Endothelial cell of umbilical vein (primary cell): Measurements from ENCODE around the gene USP40. TPM values are rescaled to one million over a fixed set of nuclear protein-coding genes. Genes with fewer than 3 reads are reported as not detected.

Experiments
- BruUV-seq: library from RNA; stranded (reverse); fragments of 400-500 nt; replicated peaks from 2 replicates; lab custom pipeline; 2021; lab: Mats Ljungman, UMichigan
- CTCF ChIA-PET: fragments of 300-600, 350-600 bp; sonication (Branson Sonifier 250); formaldehyde crosslinking; loops from one replicate; lab custom pipeline; 2021; ENCODE audit warnings: antibody characterized with exemption, inconsistent platforms; lab: Charles Lee
- POLR2A ChIA-PET: fragments of 300-600, 350-600 bp; sonication (Branson Sonifier 250); formaldehyde crosslinking; loops from one replicate; lab custom pipeline; 2021; ENCODE audit warnings: antibody characterized with exemption, inconsistent platforms; lab: Charles Lee
- DNase-seq: peaks from one replicate; pipeline ENCODE4 v3.0.0-alpha.2; 2011; ENCODE audit warnings: low read depth, low spot score
- FAIRE-seq: peaks from 2 replicates; lab custom pipeline; 2011; peaks lifted over from hg19 to GRCh38; lab: Jason Lieb, UNC
- H2AFZ ChIP-seq: 2 replicates; pipeline ENCODE4 v1.6.0; 2012; ENCODE audit warnings: low read depth, low read length, control low read depth, inconsistent platforms
- H3K27ac ChIP-seq: 2 replicates; pipeline ENCODE4 v1.5.1; 2011; ENCODE audit warnings: low read depth, mild to moderate bottlenecking, control low read depth, low read length, moderate library complexity; ENCODE audit not compliant: insufficient read depth
- H3K27me3 ChIP-seq, 2 experiments: 2 replicates each; pipeline versions ENCODE4 v1.6.0 to v1.6.1; 2011; ENCODE audit warnings: low read length in 2 of 2, mixed read lengths in 1 of 2; ENCODE audit not compliant: control insufficient read depth in 2 of 2, insufficient read depth in 2 of 2
- H3K36me3 ChIP-seq, 2 experiments: 2 replicates in 1 of 2; 3 replicates in 1 of 2; pipeline ENCODE4 v1.5.1; 2011; ENCODE audit warnings: low read length in 2 of 2, mild to moderate bottlenecking in 1 of 2, moderate library complexity in 1 of 2; ENCODE audit not compliant: control insufficient read depth in 2 of 2, insufficient read depth in 2 of 2; ENCODE audit errors: extremely low read depth in 1 of 2
- H3K4me1 ChIP-seq: 3 replicates; pipeline ENCODE4 v1.5.1; 2011; ENCODE audit warnings: mild to moderate bottlenecking, low read length; ENCODE audit not compliant: control insufficient read depth, insufficient read depth; ENCODE audit errors: extremely low read depth
- H3K4me2 ChIP-seq: 2 replicates; pipeline ENCODE4 v1.6.1; 2011; ENCODE audit warnings: low read length, control low read depth, mixed read lengths; ENCODE audit not compliant: insufficient read depth
- H3K4me3 ChIP-seq, 3 experiments: fragments of 200-600 bp in 1 of 3; sonication (generic), shearing (Covaris generic) in 1 of 3; replicated peaks in 1 of 3; 2 replicates each; pipeline ENCODE4 v1.5.1; 2011 to 2016; ENCODE audit warnings: control low read depth in 3 of 3, low read length in 3 of 3, mild to moderate bottlenecking in 2 of 3, inconsistent platforms in 1 of 3, low read depth in 1 of 3, moderate library complexity in 1 of 3; ENCODE audit not compliant: insufficient read depth in 1 of 3
- H3K79me2 ChIP-seq: 2 replicates; pipeline ENCODE4 v1.6.0; 2012; ENCODE audit warnings: low read length, inconsistent platforms; ENCODE audit not compliant: control insufficient read depth, insufficient read depth
- H3K9ac ChIP-seq: replicated peaks from 2 replicates; pipeline ENCODE3; 2011; ENCODE audit warnings: low read length, control low read depth; ENCODE audit not compliant: insufficient read depth; ENCODE audit errors: extremely low read depth
- H3K9me1 ChIP-seq: replicated peaks from 3 replicates; pipeline ENCODE4 v1.6.0; 2011; ENCODE audit warnings: mild to moderate bottlenecking, low read length; ENCODE audit not compliant: control insufficient read depth, insufficient read depth; ENCODE audit errors: extremely low read depth
- H3K9me3 ChIP-seq: replicated peaks from 2 replicates; pipeline ENCODE4 v1.5.1; 2012; ENCODE audit warnings: low read length, inconsistent platforms; ENCODE audit not compliant: control insufficient read depth, insufficient read depth
- H4K20me1 ChIP-seq: replicated peaks from 2 replicates; pipeline ENCODE3; 2011; ENCODE audit warnings: mild to moderate bottlenecking, low read length; ENCODE audit not compliant: control insufficient read depth, insufficient read depth; ENCODE audit errors: extremely low read depth
- FOS ChIP-seq: IDR thresholded peaks from 2 replicates; pipeline ENCODE4 v1.6.1; 2011; ENCODE audit warnings: mild to moderate bottlenecking, low read length, moderate library complexity, borderline replicate concordance; ENCODE audit not compliant: insufficient read depth
- GATA2 ChIP-seq: IDR thresholded peaks from 2 replicates; pipeline ENCODE4 v1.7.0; 2011; ENCODE audit warnings: low read depth, mild to moderate bottlenecking, moderate library complexity, mixed read lengths, low read length; ENCODE audit not compliant: insufficient read length, insufficient read depth
- POLR2A ChIP-seq: IDR thresholded peaks from 2 replicates; pipeline ENCODE4 v1.6.1; 2012; ENCODE audit warnings: low read depth, mild to moderate bottlenecking, control low read depth, low read length
- POLR2AphosphoS5 ChIP-seq: IDR thresholded peaks from 2 replicates; pipeline ENCODE4 v1.6.1; 2012; ENCODE audit warnings: low read depth, mild to moderate bottlenecking, control low read depth, low read length, moderate library complexity; ENCODE audit not compliant: insufficient read depth
- dilution Hi-C: fragments of 300-500 bp; cut with MboI; formaldehyde crosslinking; loops from one replicate; pipeline ENCODE4 v1.15.0; 2019; ENCODE audit warnings: low sequenced_read_pairs; ENCODE audit not compliant: extremely low pct_ligation_motif_present
- intact Hi-C: fragments of 100-400 bp; cut with micrococcal nuclease; formaldehyde crosslinking; loops from one replicate; pipeline ENCODE4 v1.10.0; 2022
- polyA plus RNA-seq, 4 experiments: library from polyadenylated mRNA; depleted of rRNA in 3 of 4; stranded (reverse) in 3 of 4; unstranded in 1 of 4; fragments of >200 nt; gene quantifications; 2 replicates each; pipeline versions ENCODE4 v1.2.1 to v1.2.3, GENCODE V29; 2011 to 2012; ENCODE audit warnings: missing spikeins in 1 of 4
- total RNA-seq: library from RNA; stranded (reverse); gene quantifications from 2 replicates; pipeline ENCODE4 v1.2.3, GENCODE V29; 2021
- TF ChIP-seq, protein P1 (sequence below), 2 donors: IDR thresholded peaks; 1 replicate in 1 of 2; 2 replicates in 1 of 2; pipeline ENCODE4 v1.5.1; 2011; ENCODE audit warnings: low read length in 2 of 2, mild to moderate bottlenecking in 2 of 2, moderate library complexity in 2 of 2, control low read depth in 1 of 2, inconsistent platforms in 1 of 2, low read depth in 1 of 2; ENCODE audit not compliant: insufficient read depth in 1 of 2; ENCODE audit errors: extremely low read depth in 1 of 2

The USP40 gene
- total and polyA plus RNA-seq, 2 donors (not counting 3 experiments of a cell fraction or from before 2014, with no cell fraction given): 32.2 to 32.5 TPM

DNA sequence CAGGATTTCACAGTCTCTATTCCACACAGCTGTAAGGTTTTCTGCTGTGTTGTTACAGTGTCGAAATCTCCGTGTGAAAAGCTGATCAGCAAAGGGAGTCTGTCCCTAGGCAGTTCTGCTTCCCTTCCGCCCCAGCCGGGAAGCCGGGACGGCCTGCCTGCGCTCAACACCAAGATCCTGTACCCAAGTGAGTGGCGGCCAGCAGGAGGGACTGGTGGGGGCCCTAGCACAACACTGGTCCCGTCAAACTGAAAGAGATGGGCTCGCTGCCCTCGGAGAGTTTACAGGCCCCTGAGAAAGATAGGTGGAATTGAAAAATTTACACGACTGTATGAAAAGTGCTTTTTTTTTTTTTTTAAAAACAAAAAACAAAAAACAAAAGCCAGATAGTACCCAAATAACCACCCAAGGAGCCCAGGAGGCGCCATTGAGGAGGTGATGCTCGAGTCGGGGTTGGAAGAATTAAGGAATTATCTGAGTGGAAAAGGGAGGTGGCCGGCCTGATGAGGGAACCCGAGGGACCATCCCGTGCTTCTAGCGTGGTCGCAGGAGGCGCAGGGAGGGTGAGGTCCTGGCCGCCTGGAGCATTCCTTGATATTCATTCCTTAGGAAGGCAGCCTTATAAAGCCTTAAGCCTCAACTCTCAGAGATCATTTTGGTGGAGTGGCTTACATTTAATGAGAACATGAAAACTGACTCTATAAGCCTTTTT, 115.6 kb downstream of the USP40 start:
- Histone ChIP-seq H3K9me1 (no peaks in the 10 kb centered on the region), H3K79me2 (no peaks in the 10 kb centered on the region), H3K9me3 (no peaks in the 10 kb centered on the region), H3K4me2 (no peak overlapping the region), H3K4me1 (no peaks in the 10 kb centered on the region), H3K27ac (no peak overlapping the region), H3K9ac (no peak overlapping the region), H2AFZ (no peak overlapping the region), H4K20me1 (no peaks in the 10 kb centered on the region), H3K27me3 (no peaks in the 10 kb centered on the region), H3K4me3 (no peak overlapping the region), H3K36me3 (peaks cover 0 to 11% of the 10 kb centered on the region in 2 experiments)
- no peak for DNase-seq
- intact Hi-C loops: no loop called here
- CTCF ChIA-PET: interaction anchor here (0.9 kb wide), 1 partner anchor 8 kb away, joined by 3 read pairs; no protein-coding TSS in a partner anchor
- BruUV-seq: no TSS peak
- POLR2A ChIA-PET: no interaction called here
- no peak for FAIRE-seq
- dilution Hi-C loops: no loop called here
- TF ChIP-seq POLR2A: no peak
- no peak for TF ChIP-seq FOS
- TF ChIP-seq, protein P1, sequence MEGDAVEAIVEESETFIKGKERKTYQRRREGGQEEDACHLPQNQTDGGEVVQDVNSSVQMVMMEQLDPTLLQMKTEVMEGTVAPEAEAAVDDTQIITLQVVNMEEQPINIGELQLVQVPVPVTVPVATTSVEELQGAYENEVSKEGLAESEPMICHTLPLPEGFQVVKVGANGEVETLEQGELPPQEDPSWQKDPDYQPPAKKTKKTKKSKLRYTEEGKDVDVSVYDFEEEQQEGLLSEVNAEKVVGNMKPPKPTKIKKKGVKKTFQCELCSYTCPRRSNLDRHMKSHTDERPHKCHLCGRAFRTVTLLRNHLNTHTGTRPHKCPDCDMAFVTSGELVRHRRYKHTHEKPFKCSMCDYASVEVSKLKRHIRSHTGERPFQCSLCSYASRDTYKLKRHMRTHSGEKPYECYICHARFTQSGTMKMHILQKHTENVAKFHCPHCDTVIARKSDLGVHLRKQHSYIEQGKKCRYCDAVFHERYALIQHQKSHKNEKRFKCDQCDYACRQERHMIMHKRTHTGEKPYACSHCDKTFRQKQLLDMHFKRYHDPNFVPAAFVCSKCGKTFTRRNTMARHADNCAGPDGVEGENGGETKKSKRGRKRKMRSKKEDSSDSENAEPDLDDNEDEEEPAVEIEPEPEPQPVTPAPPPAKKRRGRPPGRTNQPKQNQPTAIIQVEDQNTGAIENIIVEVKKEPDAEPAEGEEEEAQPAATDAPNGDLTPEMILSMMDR (IDR thresholded peaks at IDR 0.05; ENCODE audit: extremely low read depth in 1 of 2, insufficient read depth in 1 of 2, low read depth in 1 of 2, low read length in 2 of 2): no peak
- no peak for TF ChIP-seq GATA2
- no peak for TF ChIP-seq POLR2AphosphoS5
